HG03575 (cell line): ENCODE results near the gene SFXN5.
"Not testable (repeated sequence)": the region's sequence is repeated elsewhere in the genome, so short reads cannot be mapped to it uniquely, and the experiment has no call there.

ENCODE experiments used
- ATAC-seq: cut with Tn5 transposase; IDR thresholded peaks from one replicate; pipeline ENCODE4 v1.9.1; 2021; ENCODE audit not compliant: unreplicated experiment, insufficient number of reproducible peaks, low FRiP score; ENCODE audit errors: extremely low read depth

SFXN5 gene

DNA sequence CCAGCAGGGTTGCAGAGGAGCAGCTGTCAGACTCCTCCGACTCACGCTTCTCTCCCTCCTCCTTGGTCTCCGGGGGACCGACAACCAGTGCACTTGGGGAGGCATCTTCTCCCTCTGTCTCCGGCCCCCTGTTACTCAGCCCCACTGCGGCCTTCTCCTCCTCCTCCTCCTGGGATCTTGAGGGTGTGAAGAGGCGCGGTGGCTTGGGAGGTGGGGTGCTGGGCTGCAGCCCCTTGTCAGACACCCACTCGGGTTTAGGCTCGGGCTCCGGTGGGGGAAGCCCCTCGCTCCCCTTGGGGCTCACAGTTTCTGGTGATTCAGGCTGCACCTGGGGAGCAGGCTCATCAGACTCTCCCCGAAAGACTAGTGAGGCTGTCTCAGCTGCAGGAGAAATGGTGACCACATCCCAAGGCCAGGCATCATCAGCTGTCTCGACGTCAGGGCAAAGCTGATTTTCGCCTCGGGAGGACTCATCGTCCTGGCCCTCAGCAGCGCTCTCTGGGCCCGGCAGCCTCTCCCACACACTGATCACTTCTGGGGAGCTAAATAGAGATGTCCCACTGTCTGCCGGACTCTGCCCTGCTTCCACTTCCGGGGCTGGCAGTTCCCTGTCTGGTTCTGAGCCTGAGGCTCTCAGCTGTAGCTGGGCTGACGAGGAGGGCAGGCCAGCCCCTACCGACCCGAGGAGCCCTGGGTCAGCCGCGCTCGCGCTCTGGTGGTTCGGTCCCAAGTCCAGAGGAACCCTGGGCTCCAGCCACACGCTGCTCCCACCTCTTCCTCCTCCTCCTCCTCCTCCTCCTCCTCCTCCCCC is 9.0 kb upstream of the SFXN5 start:
- ATAC-seq: no peak

DNA sequence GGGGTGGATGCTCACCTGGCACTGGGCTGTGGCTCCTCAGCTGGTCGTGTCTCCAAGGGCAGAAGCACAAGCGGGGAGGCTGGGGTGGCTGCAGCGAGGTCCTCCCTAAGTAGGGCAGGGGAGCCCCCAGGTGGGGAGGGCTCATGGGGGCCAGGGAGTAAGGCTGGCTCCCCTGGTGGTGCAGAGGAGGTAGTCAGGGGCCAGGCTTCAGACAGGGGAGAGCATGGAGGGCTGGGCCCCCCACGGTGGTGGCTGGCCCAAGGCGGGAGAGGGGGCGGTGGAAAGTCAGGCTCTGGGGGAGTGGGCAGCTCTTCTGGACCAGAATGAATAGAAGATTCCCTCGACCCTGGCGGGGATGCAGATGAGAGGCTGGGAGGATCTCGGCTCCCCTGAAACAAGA is 8.1 kb upstream of the SFXN5 start:
- ATAC-seq: no peak

DNA sequence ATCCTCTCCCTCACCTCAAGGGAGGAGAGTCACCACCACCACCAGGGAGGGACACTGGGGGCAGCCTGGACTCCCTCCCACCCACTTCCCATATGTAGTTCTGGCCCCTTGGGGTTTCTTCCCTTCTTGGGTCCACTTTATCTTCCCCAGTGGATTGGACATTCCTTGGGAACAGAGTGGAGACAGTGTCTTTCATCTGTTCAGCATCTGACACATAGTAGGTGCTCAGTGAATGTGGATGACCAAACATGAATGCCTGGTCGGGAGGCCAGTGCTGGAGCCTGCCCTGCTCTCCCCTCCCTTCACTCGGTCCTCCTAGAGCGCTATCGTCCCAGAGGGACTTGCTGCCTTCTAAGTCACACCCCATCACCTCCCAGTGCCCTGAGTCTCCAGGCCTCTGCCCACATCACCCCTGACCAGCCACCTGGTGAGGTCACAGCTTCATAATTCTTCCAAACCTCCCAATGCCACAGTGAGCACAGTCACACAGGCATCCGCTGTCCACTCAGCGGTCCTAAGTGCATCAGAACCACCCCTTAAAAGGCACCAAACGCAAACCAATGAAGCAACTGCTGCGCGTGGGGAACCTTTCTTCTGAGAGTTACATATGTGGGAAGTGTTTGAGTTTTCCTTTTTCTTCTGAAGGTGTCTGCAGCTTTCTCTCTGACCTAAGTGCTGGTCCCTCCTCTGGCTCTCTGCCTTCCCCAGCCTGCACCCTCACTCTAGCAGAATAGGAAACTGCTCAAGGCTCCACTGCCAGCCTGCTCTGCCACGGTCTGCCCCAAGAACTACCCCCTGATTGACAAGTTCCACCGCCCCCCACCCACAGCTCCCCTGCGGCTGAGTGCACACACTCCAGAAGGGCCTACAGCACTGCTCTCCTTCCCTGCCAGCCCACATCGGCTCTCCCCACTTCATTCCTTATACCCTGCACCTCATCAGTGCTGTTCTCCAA is 7.2 kb upstream of the SFXN5 start:
- no peak for ATAC-seq

DNA sequence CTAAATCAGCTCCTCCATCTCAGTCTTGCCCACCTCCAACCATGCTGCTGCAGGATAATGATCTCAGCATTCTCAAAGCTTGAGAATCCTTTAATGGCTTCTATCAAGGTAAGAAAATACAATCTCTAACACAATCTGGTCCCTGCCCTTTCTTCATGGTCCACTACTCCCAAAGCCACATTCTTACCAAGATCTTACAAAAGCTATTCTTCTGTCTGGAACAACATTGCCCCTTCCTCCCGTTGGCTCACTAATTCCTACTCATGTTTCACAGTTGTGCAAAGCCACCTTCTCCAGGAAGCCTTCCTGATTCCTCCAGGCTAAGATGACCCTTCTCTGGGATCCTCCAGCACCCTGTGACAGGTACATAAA is 5.9 kb upstream of the SFXN5 start:
- no peak for ATAC-seq

DNA sequence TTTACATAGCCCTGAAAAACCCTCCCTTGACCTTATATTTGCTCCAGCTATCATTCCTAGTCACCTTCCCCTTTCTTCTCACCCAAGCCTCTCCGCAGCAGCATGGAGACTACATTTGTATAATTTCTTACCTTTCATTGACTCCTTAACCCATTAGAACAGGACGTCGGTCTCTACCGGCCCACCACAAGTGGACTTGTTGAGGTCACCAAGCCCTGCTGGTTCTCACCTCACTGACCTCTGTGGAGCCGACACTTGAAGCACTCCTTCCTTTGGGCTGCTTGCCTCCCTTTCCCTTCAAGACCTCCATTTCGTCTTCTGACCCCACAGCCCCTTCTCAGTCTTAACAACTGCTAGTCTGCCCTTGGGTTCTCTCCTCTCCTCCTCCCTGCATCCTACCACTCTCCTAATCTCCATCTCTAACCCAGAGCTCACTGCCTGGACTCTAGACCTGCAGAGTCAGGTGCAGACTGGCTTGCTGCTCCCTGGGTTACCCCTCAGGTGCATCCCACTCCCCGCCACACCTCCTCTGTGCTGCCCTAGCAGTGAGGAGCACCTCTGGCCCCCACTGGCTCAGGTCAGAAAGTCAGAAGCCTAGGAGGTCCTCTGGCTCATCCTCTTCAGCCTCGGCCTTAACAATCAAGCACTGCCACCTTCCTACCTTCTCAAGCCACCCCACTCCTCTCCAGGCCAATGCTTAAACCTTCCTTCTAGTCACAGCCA is 5.3 kb upstream of the SFXN5 start:
- no peak for ATAC-seq

DNA sequence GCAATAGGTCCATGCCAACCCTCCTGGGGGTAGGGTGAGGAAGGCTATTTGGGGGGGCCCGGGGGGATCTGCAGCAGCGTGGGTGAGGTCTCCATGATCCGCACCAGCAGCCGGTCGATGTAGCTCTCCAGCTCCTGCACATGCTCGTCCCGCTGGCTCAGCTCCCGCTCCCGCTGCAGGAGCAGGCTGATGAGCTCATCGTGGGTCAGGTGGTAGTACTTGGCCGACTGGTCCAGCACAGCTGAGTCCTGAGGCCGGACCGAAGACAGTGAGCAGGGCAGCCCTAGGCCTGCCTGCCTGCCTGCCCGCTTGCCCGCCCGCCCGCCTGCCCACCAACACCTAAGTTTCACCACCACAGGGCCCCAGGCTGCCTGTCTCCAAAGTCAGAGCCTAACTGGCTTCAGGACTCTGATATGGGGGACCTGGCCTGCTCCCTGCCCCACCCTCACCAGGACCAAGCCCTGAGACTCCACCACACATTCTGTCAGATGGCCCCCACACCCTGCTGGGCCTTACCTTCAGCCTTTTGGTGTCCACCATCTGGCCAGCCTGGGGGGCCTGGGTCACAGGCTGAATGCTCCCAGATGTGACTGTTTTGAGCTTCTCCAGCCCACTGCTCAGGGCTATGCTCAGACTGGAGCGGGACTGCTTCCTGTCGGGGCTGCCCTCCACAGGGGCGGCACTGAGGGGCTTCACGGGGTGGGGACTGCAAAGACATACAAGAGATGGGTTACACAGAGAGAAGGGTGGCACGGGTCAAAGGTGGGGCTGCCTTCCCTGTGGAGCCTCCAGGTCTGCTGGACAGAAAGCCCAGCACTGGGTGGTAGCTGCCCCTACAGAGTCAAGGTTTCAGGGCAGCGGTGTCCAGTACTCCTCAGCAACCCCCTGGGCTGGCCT is 4.2 kb upstream of the SFXN5 start:
- no peak for ATAC-seq

DNA sequence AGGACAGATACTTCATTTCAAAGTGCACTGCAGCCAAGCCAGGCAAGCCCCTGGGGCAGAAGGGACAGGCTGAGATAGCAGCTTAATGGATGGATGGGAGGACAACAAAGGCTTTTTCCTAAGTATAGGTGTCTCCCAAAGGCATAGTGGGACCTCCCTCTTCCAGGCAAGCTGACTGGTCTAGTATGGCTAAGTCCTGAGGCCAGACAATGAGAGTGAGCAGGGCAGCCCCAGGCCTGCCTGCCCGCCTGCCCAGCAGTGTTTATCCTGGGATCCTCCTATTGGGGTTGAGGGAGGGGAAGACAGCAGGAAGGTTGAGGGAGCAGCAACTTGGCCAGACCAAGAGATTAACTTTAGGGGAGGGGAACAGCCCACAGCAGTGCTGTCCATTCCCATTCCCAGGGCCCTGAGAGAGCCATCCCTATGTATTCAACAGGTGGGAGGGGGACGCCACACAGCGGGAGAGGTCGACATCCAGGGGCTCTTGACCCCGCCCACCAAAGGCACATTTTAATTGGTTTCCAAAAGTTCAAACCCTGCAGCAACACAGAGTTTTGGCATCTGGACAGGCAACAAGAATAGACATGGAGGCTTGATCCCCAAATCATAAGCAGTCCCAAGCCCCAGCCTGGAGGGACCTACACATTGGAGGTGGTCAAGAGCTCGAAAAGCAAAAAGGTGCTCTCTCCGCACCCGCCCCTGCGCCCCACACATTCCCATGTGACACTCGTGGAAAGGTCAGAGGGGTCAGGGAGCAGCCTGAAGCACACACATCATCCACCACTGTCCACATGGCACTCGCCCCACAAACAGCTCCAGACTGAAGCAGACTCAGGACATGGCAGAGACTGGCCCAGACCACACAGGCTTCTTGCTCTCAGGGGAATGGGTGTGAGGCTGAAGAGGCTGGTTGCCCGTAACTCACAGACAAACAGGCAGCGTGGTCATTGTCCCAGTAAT is 2.9 kb upstream of the SFXN5 start:
- no peak for ATAC-seq

DNA sequence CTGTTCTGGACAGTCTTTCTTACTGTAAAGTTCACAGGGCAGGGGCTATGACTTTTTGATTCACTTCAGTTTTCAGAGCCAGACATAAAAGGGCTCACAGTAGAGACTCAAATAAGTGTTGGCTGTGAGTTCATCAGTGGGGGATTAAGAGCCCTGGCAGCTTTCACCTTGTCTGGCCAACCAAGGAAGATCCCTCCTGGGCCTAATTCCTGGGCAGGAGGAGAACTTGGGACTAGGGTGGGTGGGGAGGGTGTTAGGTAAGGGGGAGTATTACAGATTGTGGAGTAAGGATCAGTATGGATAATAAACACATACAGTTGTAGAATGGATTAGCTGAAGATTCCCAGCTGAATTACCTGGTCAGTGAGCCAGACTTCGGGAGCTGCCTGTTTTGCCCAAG is 904 bp upstream of the SFXN5 start:
- no peak for ATAC-seq

DNA sequence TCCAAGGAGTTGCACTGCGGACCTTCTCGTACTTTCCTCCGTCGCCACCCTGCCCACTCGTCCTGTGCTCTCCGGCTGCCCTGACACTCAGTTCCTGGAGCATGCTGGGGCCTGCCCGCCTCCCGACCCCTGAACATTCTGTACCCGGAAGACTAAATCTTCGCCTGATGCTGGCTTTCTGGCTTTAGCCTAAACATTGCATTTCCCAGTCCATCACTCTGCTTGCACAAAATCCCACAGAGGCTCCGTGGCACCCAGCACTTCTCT is 550 bp upstream of the SFXN5 start:
- peak; percentile 6 for ATAC-seq

DNA sequence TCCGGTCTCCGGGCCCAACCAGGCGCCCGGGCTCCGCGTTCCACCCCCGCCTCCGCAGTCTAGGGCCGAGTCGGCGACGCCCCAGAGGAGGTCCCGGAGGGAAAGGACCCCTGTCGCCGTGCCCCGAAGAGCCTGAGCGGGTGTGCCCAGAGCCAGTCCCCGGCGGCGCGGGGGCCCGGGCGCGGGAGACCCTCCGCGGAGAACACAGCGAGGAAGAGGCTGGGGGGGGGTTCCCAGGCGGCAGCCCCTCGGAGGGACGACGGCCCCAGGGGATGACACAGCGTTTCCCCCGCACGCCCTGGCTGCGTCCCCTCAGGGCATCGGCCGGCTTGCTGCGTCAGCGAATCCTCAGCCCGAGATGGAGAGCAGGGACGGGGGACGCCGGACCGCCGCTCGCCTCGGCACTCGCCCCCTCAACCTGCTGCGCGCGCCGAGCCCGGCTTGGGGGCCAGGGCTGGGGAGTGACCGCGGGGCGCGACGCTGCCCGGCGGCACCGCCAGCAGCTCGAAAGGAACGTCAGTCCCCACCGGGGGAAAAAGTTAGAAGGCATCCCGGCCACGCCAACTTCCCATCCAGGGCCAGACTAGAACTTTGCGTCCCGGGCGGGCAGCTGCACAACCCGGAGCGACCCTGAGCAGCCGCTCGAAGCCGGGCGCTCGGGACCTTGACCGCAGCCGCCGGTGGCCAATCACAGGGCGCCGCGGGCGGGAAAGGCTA is 711 bp downstream of the SFXN5 start:
- ATAC-seq: peak; percentile 8

DNA sequence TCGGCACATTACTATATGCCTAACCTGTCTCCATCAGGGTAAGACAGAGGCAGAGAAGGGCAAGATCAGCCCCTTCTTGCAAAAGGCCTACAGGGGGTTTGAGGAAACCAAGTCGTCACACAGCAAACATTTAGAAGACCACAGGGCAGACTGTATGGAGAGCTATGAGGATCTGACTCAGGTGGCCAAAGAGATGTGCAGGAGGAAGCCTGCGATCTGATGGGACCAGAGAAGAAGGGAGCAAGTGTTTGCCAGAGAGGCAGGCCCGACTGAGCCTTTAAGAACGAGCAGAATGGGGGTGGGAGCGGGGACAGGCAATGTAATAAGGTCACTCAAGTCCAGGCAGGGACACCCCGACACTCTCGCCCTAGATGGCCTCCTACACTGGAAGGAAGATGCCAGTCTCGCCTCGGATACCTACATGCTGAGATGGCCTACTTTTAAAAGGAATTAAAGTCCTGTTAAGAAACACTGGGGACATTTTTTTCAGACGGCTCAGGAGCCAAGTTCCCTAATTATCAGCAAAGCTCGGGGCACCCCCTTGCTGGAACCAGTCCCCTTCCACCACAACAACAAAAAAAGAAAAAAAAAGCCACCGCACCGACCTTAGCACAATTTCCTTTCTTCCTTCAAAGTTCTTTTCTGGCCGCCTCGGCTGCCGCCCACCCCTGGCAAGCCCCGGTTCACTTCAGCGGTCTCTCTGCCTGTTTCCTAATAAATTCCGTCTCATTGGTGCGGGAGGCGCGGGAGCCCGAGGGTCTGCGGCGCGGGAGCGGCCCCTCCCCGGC is 1.5 kb downstream of the SFXN5 start:
- no peak for ATAC-seq

DNA sequence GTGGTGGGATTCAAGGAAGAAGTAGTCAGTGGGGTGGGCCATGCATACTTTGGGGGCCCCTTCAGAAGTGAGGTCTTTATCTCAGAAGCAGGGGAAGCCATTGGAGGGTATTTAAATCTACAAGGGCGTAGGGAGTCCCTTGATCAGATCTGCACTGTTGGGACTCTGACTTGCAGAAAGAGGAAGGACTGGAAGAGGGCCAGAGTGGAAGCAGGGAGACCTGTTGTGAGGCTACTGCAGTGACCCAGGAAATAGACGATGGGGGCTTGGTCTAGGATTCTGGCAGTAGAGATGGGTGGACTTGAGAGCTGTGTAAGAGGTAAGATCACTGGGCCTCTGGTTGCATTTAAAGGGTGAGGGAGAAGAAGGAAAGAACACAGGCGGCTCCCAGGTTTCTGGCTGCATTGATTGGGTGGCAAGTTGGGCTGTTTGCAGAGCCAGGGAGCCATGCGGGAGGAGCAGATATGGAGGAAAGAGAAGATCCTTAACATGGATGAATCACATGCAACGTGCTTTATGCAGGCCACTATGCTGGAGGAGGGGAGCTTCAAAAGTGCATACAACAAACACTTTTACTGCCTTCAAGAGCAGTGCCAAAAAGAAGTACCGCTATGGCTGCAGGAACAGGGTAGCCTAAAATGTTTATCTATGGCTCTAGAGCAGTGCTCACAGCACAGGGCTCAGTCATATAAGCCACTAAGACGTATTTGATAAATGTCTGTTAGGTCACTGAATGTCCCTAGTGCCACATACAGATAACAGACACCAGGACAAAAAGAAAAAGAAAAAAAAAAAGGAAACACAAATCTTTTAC is 2.3 kb downstream of the SFXN5 start:
- no peak for ATAC-seq

DNA sequence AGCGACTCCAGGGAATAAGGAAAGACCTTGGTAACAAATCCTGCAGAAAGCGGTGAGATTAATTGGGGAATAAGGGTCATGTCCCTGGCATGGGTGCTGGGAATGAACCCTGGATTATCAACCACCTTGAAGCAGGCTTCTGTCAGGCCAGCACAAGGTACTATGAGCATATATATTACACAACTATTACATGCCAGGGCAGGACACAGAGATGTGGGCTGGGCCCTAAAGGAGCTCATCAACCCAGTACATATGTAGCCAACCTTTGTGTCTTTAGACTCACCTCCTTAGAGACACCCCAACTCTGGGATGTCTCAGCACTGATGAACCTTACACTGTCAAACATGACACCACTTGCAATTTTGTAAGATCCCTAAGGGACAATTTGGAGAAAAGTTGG is 3.4 kb downstream of the SFXN5 start:
- no peak for ATAC-seq

DNA sequence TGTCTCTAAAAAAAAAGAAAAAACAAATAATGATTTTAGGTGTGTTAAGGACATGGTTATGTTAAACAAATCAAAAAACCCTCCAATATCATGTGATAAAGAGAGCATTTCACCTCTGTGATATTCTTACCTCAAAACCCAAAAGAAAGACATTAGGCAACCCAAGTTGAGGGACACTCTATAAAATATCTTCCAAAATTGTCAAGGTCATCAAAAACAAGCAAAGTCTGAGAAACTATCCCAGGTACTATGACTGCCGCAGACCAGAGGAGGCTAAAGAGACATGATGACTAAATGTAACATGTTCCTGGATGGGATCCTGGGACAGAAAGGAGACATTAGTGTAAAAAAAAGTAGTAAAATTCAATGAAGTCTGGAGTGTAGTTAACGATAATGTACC is 4.5 kb downstream of the SFXN5 start:
- no peak for ATAC-seq

DNA sequence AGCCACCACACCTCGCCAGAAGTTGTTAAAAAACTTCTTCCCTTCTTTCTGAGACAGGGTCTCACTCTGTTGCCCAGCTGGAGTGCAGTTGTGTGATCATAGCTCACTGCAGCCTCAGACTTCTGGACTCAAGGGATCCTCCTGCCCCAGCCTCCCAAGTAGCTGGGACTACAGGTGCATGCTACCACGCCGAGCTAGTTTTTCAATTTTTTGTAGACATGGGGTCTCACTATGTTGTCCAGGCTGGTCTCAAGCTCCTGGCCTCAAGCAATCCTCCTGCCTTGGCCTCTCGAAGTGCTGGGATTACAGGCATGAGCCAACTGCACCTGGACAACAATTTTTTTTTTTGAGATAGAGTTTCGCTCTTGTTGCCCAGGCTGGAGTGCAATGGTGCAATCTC is 6.4 kb downstream of the SFXN5 start:
- ATAC-seq: not testable (repeated sequence)
